ENCODE measurements around the gene CORO2B.

- TF ChIP-seq POLR2AphosphoS5 (IDR thresholded peaks at IDR 0.05) (no peak), CTCF (IDR thresholded peaks at IDR 0.05; ENCODE audit: poor library complexity, severe bottlenecking) (no peak)
These were observed 36.5 kb downstream of the CORO2B start for GRCh38 chr15:68615301-68615700.

Measured in neural cell (in vitro differentiated cells).